HepG2 (cell line): ENCODE data around the gene TXNDC12. TPM values are rescaled to one million over a fixed set of nuclear protein-coding genes. Genes with fewer than 3 reads are reported as not detected.
A peak's percentile ranks its signal among the peaks of the same experiment; 100 is the strongest.

Experiments
- CENPX ChIP-seq: sonication (generic); formaldehyde crosslinking; IDR thresholded peaks from 2 replicates; pipeline ENCODE4 v1.9.0; 2021; ENCODE audit warnings: mild to moderate bottlenecking, missing genetic modification reagents, moderate library complexity
- ERF ChIP-seq: IDR thresholded peaks from 2 replicates; pipeline ENCODE4 v1.6.1; 2018; ENCODE audit warnings: missing biosample characterization, missing genetic modification reagents
- MXI1 ChIP-seq: IDR thresholded peaks from 3 replicates; pipeline ENCODE4 v1.6.1; 2012; ENCODE audit warnings: low read depth, low read length, inconsistent platforms, borderline replicate concordance
- NR2F6 ChIP-seq, 2 experiments: IDR thresholded peaks; 2 replicates each; pipeline ENCODE4 v1.6.1; 2016; ENCODE audit warnings: antibody characterized with exemption in 1 of 2, mild to moderate bottlenecking in 1 of 2
- ONECUT2 ChIP-seq: sonication (generic); formaldehyde crosslinking; IDR thresholded peaks from 2 replicates; pipeline ENCODE4 v1.4.0; 2020; ENCODE audit warnings: missing genetic modification reagents
- PHF5A ChIP-seq: IDR thresholded peaks from one replicate; pipeline ENCODE4 v1.6.1; 2018; ENCODE audit warnings: low read depth, missing genetic modification reagents; ENCODE audit not compliant: unreplicated experiment
- TFE3 ChIP-seq: IDR thresholded peaks from 2 replicates; pipeline ENCODE4 v1.6.1; 2016
- ZBTB20 ChIP-seq: sonication (generic); formaldehyde crosslinking; IDR thresholded peaks from 2 replicates; pipeline ENCODE4 v1.8.1; 2023; ENCODE audit warnings: missing genetic modification reagents, low read depth, mild to moderate bottlenecking, borderline replicate concordance
- ZFP36L2 ChIP-seq: sonication (generic); formaldehyde crosslinking; IDR thresholded peaks from 2 replicates; pipeline ENCODE4 v1.4.0; 2020; ENCODE audit warnings: missing genetic modification reagents
- ZNF20 ChIP-seq: sonication (generic); formaldehyde crosslinking; IDR thresholded peaks from 2 replicates; pipeline ENCODE4 v1.4.0; 2020; ENCODE audit warnings: mild to moderate bottlenecking, moderate library complexity, missing genetic modification reagents
- ZNF205 ChIP-seq: IDR thresholded peaks from 2 replicates; pipeline ENCODE4 v1.6.1; 2018; ENCODE audit warnings: missing biosample characterization, missing genetic modification reagents
- ZNF704 ChIP-seq: sonication (generic); formaldehyde crosslinking; IDR thresholded peaks from 2 replicates; pipeline ENCODE4 v1.8.1; 2023; ENCODE audit warnings: mild to moderate bottlenecking, inconsistent platforms, moderate library complexity, missing genetic modification reagents, borderline replicate concordance
- polyA plus RNA-seq, 8 experiments: library from polyadenylated mRNA; depleted of rRNA in 3 of 8; stranded (reverse) in 7 of 8; unstranded in 1 of 8; fragments of >200 nt; fragmentation: Illumina TruSeq in 4 of 8; extraction: Trizol in 4 of 8; gene quantifications; 2 replicates each; pipeline versions ENCODE4 v1.2.1 to v1.2.3, GENCODE V29; 2011 to 2016; ENCODE audit warnings: low read depth in 4 of 8, missing spikeins in 1 of 8, mixed read lengths in 1 of 8; ENCODE audit not compliant: insufficient read depth in 1 of 8
- total RNA-seq, 5 experiments: library from RNA; depleted of rRNA; stranded (reverse); fragments of >200 nt; fragmentation: Illumina TruSeq; extraction: Trizol; gene quantifications; 2 replicates each; pipeline ENCODE4 v1.2.3, GENCODE V29; 2016; ENCODE audit warnings: low read depth in 1 of 5
- TF ChIP-seq, protein P1 (sequence below): sonication (generic); formaldehyde crosslinking; IDR thresholded peaks from 2 replicates; pipeline ENCODE4 v1.5.1; 2020; ENCODE audit warnings: mild to moderate bottlenecking, missing genetic modification reagents, borderline replicate concordance

The TXNDC12 gene
- total and polyA plus RNA-seq, 2 of the 13 experiments (the other 11 are each of a cell fraction or from before 2014, with no cell fraction given), result 65.6 to 67.2 TPM

GRCh38 chr1:52056163-52056936, 1.4 kb upstream of the TXNDC12 start, which contains the start of gene BTF3L4 (continued):
- TF ChIP-seq ZNF704 (CRISPR knock-in tag) (peak; percentile 82; the same call in 1 of the 2 replicates), ONECUT2 (CRISPR knock-in tag) (no peak), ZNF20 (CRISPR knock-in tag) (no peak), ZNF205 (no peak; the same call in 1 of the 2 replicates), ERF (CRISPR knock-in tag) (no peak; the same call in 1 of the 2 replicates), PHF5A (CRISPR knock-in tag) (no peak), ZFP36L2 (CRISPR knock-in tag) (no peak), ZBTB20 (no peak; the same call in 1 of the 2 replicates), TFE3 (CRISPR knock-in tag) (peak; percentile 37; the same call in 1 of the 2 replicates), MXI1 (peak; percentile 64; the same call in 1 of the 3 replicates), CENPX (CRISPR knock-in tag) (no peak), NR2F6 (IDR thresholded peaks at IDR 0.05) (no peak), NR2F6 (CRISPR knock-in tag; IDR thresholded peaks at IDR 0.05) (no peak)
- TF ChIP-seq, protein P1, sequence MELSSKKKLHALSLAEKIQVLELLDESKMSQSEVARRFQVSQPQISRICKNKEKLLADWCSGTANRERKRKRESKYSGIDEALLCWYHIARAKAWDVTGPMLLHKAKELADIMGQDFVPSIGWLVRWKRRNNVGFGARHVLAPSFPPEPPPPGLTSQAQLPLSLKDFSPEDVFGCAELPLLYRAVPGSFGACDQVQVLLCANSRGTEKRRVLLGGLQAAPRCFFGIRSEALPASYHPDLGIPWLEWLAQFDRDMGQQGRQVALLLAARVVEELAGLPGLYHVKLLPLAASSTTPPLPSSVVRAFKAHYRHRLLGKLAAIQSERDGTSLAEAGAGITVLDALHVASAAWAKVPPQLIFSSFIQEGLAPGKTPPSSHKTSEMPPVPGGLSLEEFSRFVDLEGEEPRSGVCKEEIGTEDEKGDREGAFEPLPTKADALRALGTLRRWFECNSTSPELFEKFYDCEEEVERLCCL (CRISPR knock-in tag), result no peak; the same call in 1 of the 2 replicates
